Stimulated activated CD8-positive, alpha-beta memory T cell treated with anti-CD3 and anti-CD28 coated beads, Interleukin-2, amount 100 ng/mL, for 1 hour (primary cell): ENCODE measurements around the gene MIER2.

Experiments
- DNase-seq, 2 donors: peaks; one replicate each; pipeline ENCODE4 v3.0.0-alpha.2; 2020; ENCODE audit warnings: low read depth in 2 of 2

The MIER2 gene

DNA sequence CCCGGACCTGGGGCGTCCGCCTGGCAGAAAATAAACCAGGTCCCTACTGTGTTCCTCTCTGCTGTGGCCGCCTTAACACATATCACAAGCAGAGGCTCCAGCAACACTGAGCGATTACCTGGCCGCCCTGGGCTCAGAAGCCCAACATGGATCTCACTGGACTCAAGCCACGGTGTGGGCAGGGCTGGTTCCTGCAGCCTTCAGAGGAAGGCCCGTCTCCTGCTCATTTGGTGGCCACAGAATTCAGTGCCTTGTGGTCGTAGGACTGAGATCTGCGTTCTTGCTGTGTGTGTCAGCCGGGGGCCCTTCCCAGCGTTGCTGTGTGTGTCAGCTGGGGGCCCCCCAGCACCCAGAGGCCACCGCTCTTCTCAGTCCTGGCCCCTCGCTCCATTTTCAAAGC lies 34.1 kb upstream of the MIER2 start:
- DNase-seq = no peak

- DNase-seq = no peak
Observed at GRCh38 chr19:377801-378581, 33.4 kb upstream of the MIER2 start.

GRCh38 chr19:376111-376470 lies 31.5 kb upstream of the MIER2 start:
- no peak for DNase-seq

- DNase-seq = no peak
Observed at GRCh38 chr19:375395-376110, 31.0 kb upstream of the MIER2 start.

DNA sequence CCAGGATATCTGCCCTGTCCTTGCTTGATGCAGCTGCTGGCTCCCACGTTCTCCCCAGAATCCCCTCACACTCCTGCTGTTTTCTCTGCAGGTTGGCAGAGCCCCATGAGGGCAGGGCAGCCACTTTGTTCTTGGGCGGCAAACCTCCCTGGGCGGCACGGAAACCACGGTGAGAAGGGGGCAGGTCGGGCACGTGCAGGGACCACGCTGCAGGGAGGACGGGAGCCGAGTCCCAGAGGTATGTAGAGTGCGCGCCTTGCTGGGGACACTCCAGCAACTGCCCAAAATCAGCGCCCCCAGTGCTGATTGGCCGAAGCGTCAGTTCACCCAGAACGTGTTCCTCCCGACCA lies 30.3 kb upstream of the MIER2 start:
- no peak for DNase-seq

GRCh38 chr19:374183-374885 lies 29.7 kb upstream of the MIER2 start:
- DNase-seq = no peak

GRCh38 chr19:373391-374182 lies 29.0 kb upstream of the MIER2 start:
- DNase-seq = no peak

DNA sequence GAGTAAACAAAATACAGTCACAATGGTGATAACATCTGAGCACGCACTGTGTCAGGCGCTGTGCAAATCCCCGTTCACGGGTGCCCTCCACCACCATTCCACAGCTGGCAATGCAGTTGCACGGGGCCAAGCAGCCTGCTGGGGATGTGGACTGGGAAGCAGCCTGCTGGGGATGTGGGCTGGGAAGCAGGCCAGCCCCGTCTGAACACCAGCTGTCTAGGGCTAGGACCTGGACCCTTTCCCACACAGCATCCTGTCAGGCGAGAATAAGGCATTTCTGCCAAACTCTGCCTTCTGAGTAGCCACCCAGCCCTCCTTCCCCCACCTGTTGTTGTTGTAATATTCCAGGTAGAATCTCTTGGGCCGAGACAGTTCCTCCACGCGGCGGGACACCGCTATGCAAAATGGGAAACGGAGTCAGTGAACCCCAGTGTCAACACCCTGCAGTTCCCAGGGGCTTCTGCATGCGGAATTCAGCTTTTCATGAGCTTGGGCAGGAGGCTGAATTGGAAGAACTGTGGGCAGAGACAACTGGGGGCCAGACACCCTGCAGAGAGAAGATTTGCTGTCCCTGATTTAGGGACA lies 27.8 kb upstream of the MIER2 start:
- no peak for DNase-seq

DNA sequence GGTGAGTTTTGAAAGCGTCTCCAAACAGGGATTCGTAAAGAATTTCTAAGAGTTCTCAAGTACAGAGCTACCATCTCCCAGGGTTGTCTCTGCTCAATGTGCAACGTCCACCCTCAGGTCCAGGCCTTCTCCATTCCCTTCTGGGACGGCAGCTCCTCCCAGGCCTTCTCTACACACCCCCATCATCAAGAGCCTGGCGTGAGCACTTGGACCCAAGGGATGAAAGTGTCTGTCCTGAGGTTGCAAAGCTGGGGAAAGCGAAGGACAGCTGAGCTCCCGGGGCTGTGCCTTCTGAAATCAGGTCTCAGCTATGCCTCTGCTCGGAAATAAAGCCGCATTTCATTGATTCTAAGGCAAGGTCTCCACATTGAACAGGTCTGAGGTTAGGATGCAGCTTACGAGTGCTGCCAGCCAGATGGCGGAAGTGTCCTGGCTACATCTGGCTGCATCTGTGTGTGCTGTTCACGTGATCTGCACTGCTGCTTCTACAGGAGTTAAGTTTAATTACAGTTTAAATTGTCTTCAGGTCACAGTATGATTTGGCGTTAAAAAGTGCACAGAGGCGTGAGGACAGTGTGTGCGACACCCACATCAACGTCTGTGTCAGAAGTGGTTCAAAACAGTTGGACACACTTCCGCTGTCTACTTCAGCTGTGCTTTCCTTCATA lies 27.0 kb upstream of the MIER2 start:
- DNase-seq = no peak

DNA sequence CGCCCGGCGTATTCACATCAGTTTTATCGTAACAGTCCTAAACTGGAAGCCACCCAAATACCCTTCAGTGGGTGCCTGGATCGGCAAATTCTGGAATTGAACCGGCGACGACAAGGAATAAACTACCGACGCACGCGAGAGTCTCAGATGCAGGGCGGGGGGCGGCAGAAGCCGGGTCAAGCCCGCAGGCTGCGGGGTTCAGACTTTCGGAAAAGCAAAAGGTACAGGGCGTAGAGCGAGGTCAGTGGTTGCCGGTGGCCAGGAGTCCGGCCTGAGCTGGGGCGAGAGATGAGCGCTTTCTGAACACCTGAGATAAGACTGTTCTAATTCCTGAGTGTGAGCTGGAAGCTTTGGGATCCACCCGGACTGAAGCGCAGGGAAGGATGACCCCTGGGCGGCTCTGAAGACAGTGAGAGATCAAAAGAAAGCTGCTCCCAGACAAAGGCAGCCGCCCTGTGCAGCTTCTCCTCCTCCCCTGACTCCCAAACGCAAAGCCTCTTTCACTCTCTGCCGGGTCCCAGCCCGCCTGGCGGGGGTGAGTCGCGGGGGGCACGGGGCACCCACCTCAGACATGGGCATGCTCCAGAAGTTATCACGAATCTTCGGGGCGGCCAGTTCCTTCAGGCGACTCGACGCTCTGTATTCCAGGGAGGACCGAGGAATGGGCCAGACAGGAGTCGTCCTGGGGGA lies 26.2 kb upstream of the MIER2 start:
- DNase-seq = no peak

- DNase-seq = no peak
Observed at GRCh38 chr19:369876-370275, 25.3 kb upstream of the MIER2 start.

DNA sequence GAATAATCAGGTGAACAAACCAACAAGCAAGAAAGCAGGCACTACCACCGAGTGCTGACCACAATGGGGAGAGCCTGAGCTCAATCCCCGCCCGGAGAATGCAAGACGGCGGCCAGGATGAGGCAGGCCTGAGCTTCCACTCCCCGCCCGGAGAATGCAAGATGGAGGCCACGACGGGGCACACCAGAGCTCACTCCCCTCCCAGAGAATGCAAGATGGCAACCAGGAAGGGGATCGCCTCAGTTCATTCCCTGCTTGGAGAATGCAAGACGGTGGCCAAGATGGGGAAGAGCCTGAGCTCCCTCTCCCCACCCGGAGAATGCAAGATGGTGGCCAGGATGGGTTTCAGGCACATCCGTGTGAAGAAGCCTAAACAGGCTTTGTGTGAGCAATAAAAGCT lies 24.7 kb upstream of the MIER2 start:
- DNase-seq = no peak

DNA sequence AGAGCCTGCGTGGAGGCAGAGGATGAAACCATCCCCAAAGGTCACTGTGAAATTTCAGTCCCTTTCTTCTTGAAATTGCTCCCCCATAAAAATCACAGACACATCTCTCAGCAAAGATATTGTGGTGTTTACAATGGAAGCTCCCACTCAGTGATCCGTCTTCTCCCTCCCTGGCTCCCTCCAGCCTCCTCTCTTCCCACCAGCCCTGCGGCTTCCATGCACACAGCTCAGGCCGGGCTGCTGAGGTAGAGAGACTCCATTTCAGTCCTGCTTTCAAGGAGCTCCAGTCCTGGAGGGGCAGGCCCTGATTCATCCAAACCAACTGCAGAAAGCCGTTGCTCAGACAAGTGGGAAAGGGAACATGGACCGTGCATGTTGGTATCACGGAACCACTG lies 24.0 kb upstream of the MIER2 start:
- no peak for DNase-seq

DNA sequence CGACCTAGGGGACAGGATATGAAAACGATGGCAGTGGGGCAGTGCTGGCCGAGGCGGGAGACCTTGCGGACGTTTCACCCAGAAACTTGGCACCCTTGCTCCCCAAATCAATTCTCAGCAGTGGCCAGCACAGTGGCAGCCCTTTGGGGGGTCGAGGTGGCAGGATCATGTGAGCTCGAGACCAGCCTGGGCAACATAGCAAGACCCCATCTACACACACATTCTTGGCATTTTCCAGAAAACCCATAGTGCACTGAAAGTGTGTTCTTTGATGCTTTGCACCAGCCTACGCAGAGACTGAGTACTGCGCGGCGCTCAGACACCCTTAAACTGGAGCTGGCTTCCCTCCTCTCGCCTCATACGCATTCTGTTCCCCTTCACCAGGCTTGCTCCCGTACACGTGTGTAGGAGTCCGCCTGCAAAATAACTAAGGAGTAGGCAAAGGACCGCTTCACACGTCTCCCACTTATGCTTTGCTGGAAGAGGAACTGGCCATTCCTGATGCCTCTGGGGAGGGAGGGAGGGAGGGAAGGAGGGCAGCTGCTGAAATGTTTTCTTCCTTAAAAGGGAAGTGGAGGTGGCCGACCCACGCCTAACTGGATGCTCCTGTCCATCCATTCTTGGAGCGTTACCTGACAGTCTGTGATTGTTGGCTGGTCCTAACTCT lies 23.5 kb upstream of the MIER2 start:
- no peak for DNase-seq

GRCh38 chr19:367561-367960 lies 23.0 kb upstream of the MIER2 start:
- no peak for DNase-seq

GRCh38 chr19:366951-367350 lies 22.4 kb upstream of the MIER2 start:
- no peak for DNase-seq

DNA sequence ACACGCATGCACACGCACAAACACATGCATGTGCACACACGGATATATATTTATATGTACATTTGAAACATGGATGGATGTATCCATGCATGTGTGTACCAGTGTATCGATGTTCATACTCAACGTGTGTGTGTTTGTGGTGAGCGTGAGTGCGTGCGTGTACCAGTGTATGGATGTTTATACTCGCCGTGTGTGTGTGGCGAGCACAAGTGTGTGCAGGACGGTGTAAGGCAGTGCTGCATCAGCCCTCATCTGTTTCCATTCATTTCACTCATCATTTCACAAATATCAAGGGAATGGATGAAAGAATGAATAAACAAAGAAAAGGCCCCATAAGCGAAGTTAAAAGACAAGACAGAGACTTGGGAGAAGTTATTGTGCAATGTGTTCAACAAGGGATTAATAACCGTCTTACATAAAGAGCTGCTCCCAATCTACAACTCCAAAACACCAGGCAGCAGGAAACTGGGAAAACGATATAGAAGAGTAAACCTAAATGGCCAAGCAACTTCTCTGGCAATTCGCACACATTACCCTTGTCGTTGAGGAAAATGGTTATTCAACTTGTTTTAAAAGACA lies 21.7 kb upstream of the MIER2 start:
- no peak for DNase-seq

- no peak for DNase-seq
Observed at GRCh38 chr19:364496-365287, 20.1 kb upstream of the MIER2 start.

- DNase-seq = no peak
Observed at GRCh38 chr19:362683-363082, 18.1 kb upstream of the MIER2 start.
